Activated T-cell treated with anti-CD3 and anti-CD28 coated beads for 48 hours (primary cell): ENCODE data around the gene EPHB2.

Experiments
- DNase-seq: peaks from one replicate; pipeline ENCODE4 v3.0.0-alpha.2; 2020; ENCODE audit warnings: low read depth

EPHB2 gene

GRCh38 chr1:22780696-22781095 lies 70.1 kb downstream of the EPHB2 start:
- DNase-seq, result peak; percentile 4

- no peak for DNase-seq
Observed at GRCh38 chr1:22781483-22781882, 70.8 kb downstream of the EPHB2 start.

DNA sequence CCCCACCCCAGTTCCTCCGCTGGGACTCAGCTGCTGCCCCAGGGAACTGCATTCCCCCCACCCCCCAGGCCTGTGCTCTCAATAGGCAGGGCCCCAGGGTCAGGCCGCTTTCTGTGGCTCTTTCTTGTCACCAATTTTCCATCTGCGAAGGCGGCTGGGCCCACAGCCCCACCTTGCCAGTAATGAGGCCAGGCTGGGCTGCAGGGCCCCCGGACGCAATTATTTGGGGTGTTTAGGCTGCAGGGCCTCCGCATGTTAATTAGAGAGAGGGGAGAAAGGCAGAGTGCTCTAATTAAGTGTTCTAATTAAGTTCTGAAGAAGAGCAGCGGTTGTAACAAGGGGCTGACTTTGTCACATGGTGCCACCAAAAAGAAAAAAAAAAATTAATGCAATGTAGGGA lies 71.8 kb downstream of the EPHB2 start:
- DNase-seq, result no peak

DNA sequence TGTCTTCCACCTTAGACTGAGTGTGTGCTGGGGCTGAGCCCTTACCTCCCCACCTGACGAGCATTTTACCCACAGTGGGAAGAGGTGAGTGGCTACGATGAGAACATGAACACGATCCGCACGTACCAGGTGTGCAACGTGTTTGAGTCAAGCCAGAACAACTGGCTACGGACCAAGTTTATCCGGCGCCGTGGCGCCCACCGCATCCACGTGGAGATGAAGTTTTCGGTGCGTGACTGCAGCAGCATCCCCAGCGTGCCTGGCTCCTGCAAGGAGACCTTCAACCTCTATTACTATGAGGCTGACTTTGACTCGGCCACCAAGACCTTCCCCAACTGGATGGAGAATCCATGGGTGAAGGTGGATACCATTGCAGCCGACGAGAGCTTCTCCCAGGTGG lies 73.7 kb downstream of the EPHB2 start:
- DNase-seq, result no peak

DNA sequence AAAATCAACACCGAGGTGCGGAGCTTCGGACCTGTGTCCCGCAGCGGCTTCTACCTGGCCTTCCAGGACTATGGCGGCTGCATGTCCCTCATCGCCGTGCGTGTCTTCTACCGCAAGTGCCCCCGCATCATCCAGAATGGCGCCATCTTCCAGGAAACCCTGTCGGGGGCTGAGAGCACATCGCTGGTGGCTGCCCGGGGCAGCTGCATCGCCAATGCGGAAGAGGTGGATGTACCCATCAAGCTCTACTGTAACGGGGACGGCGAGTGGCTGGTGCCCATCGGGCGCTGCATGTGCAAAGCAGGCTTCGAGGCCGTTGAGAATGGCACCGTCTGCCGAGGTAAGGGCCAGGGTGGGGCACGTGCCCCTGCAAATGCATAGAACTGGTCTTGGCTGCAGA lies 74.1 kb downstream of the EPHB2 start:
- DNase-seq, result no peak

- no peak for DNase-seq
Observed at GRCh38 chr1:22786101-22786500, 75.5 kb downstream of the EPHB2 start.

DNA sequence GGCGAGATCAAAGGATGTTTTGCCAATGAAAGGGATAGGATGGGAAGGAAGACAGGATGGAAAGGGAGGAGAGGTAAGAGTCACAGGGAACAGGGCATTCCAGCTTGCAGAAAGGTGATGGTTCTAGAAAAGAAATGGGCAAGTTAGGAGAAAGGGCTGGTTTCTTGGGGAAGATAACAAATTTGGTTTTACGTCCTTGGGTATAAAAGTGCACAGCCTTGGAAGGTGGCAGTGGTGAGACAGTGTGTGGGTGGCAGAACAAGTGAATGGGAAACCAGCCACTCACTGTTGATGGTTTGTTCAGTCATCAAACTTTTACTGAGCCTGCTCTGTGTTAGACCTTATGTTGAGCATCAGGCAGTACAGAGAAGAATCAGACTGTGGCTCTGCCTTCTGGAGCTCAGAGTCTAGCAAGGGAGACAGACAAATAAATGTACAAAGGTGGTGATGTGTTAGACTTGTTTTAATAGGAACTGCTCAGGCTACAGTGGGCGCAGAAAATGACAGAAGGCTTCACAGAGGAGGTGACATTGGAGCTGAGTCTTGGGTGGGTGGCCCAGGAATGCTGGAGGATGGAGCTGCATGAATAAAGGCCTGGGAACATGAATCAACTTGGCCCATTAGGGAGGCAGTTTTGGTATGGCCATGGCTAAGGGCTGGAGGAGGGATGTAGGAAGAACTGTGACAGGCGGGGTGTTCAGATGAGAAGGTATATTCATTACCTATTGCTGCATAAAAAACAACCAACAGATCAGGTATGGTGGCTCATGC lies 76.3 kb downstream of the EPHB2 start:
- no peak for DNase-seq

- no peak for DNase-seq
Observed at GRCh38 chr1:22787636-22788035, 77.0 kb downstream of the EPHB2 start.

GRCh38 chr1:22788254-22788661 lies 77.6 kb downstream of the EPHB2 start:
- DNase-seq, result no peak

- DNase-seq, result no peak
Observed at GRCh38 chr1:22789356-22789994, 78.8 kb downstream of the EPHB2 start.

- DNase-seq, result no peak
Observed at GRCh38 chr1:22790232-22791008, 79.8 kb downstream of the EPHB2 start.

GRCh38 chr1:22791831-22792347 lies 81.2 kb downstream of the EPHB2 start:
- no peak for DNase-seq

DNA sequence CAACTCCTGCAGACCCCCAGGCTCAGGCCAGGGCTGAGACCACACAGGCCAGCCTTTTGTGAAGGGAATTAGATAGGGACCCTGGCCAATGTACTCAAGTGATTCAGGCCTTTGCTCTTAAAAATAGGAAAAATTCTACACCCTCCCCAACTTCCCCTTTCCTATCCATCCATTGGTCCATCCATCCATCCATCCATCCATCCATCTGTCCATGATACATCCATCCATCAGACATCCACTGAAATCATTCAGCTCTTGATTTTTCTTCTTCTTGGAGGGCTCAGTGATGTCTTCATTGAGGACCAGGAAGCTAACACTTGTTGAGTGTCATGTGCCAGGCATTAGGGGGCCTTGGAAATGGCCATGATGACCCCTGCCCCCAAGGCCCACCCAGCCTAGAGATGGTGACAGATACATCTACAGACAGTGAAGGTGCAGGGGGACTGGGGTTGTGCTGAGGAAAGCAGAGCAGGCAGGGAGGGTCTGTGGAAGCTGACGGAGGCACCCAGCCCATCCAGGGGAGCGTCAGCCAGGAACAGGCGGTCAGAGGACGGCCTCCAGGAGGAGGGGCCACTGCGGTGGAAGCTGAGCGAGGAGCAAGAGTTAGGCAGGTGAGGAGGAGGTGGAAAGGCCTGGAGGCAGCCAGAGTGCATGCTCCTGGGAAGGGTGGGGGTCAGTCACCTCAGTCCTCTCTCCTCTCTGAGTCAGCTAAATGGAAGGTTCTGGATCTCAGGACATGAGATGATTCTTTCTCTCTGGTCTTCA lies 81.9 kb downstream of the EPHB2 start:
- no peak for DNase-seq

- no peak for DNase-seq
Observed at GRCh38 chr1:22793647-22794046, 83.0 kb downstream of the EPHB2 start.

DNA sequence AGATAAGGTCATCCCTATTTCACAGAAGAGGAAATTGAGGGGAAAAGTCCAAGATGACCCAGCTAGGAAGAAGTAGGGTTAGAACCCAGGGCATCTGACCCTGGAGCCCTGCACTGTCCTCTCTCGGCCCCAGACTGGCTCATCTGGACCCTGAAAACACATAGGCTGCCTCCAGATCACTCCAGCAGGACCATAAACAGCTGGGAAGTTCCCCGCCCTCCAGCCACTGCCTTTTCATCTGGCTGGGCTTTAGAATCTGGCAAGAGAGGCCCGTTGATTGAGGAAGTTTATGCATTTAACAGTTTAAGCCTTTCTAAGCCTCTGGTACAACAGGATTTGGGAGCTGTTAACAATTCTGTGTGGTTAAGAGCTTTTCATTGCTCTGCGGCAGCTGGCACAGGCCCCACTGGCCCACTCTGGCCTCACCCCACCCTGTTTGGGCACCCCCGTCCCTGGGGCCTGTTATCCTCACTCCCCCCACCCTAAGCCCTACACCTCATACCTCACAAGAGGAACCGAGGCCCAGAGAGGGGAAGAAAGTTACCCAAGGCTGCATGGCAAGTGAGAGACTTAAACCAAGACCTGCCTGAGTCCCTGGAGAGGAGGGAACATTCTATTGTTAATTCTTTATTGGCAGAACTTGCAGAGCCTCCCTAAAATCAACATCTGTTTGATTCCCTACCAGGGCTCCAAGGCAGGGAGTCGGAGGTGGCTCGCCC lies 84.2 kb downstream of the EPHB2 start:
- DNase-seq, result no peak

DNA sequence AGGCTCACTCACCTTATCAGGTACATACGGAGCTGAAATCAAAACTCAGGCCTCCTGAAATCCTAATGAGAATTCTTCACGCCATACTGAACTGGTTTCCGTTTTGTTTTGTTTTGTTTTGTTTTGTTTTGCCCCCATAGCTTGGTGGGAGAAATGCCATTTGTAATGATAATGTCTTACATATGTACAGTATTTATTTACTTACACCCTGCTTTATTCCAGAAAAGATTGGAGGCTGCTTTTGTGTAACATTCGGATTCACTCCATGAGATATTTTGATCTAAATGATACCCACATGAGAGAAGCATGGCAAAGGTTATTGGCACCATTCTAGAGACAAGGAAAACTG lies 84.7 kb downstream of the EPHB2 start:
- DNase-seq, result no peak

DNA sequence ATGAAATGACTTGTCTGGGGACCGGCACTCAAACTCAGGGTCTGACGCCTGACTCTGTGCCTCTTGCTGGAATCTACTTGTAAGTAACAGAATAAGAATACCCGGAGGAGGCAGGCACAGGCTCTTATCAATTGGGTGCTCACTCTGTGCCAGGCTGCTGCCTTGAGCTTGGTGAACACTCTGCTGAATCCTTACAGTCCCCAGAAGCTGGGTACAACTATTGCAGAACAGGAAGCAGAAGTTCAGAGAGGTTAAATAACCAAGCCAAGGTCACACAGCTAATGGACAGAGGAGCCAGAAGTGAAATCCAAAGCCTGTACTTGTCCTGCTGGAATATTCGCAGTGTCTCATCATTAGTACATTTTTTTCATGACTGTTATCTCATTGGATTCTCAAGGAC lies 86.0 kb downstream of the EPHB2 start:
- DNase-seq, result no peak

- DNase-seq, result no peak
Observed at GRCh38 chr1:22798083-22798482, 87.4 kb downstream of the EPHB2 start.

DNA sequence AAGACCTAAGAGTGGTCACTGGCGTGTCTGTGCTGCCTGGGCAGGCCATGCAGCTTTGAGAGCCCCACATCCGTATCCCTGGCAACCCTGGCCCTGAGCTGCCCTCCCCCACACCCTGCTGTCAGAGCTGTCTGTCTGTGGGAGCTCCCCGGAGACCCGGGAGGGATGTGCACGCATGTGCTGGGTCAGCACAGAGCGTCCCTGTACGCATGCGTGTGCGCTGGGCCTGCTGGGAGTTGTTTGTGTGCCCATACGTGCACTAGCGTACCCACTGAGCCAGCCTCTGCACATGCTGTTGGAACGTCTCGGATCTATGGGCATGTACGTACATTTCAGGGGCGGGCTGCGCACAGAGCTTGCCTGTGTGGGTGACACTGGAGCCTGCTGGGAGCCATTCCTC lies 89.3 kb downstream of the EPHB2 start:
- no peak for DNase-seq

DNA sequence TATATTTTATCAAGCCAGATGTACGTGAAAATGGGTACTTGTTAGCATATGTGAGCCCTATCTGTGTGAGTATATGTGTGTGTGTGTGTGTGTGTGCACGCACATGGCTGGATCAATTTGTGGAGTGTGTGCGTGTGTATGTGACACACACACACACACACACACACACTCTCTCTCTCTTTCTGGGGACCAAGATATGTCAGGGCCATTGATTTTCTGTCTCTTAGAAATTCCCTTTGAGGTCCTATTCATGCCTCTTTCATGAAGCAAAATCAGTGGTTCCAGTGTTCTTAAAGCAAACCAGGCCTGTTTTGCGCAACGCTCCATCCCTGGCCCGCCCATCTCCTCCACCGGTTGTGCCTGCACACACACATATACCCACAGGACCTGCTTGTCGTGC lies 90.0 kb downstream of the EPHB2 start:
- DNase-seq, result no peak

GRCh38 chr1:22801347-22801746 lies 90.7 kb downstream of the EPHB2 start:
- no peak for DNase-seq

- no peak for DNase-seq
Observed at GRCh38 chr1:22801761-22802160, 91.1 kb downstream of the EPHB2 start.
